ENCODE measurements around the gene WDTC1. TPM values are rescaled to one million over a fixed set of nuclear protein-coding genes. Genes with fewer than 3 reads are reported as not detected.

The WDTC1 gene
- total RNA-seq, 1 donor from 2014 or later, result 28.6 TPM

- no peak for TF ChIP-seq CTCF (IDR thresholded peaks at IDR 0.05; ENCODE audit: insufficient read depth, low read length, poor library complexity, severe bottlenecking)
- H3K27me3 ChIP-seq (ENCODE audit: control insufficient read depth, insufficient read depth, low read length), result no peaks in the 10 kb centered on the region
- no peak for DNase-seq (ENCODE audit: low read depth)
- no peak overlapping the region for H3K4me3 ChIP-seq (ENCODE audit: low read depth, low read length)
- no peaks in the 10 kb centered on the region for H3K36me3 ChIP-seq (ENCODE audit: control insufficient read depth, insufficient read depth, low read length)
These were observed 80.3 kb downstream of the WDTC1 start for GRCh38 chr1:27314737-27315136.

- no peaks in the 10 kb centered on the region for H3K27me3 ChIP-seq (ENCODE audit: control insufficient read depth, insufficient read depth, low read length)
- no peak for TF ChIP-seq CTCF (IDR thresholded peaks at IDR 0.05; ENCODE audit: insufficient read depth, low read length, poor library complexity, severe bottlenecking)
- no peak overlapping the region for H3K4me3 ChIP-seq (ENCODE audit: low read depth, low read length)
- no peak for DNase-seq (ENCODE audit: low read depth)
- no peaks in the 10 kb centered on the region for H3K36me3 ChIP-seq (ENCODE audit: control insufficient read depth, insufficient read depth, low read length)
These were observed 82.4 kb downstream of the WDTC1 start for GRCh38 chr1:27316860-27317259.

GRCh38 chr1:27318136-27318535, 83.7 kb downstream of the WDTC1 start:
- no peaks in the 10 kb centered on the region for H3K27me3 ChIP-seq (ENCODE audit: control insufficient read depth, insufficient read depth, low read length)

GRCh38 chr1:27318596-27318995, 84.2 kb downstream of the WDTC1 start:
- no peaks in the 10 kb centered on the region for H3K27me3 ChIP-seq (ENCODE audit: control insufficient read depth, insufficient read depth, low read length)
- H3K36me3 ChIP-seq (ENCODE audit: control insufficient read depth, insufficient read depth, low read length), result no peaks in the 10 kb centered on the region
- TF ChIP-seq CTCF (IDR thresholded peaks at IDR 0.05; ENCODE audit: insufficient read depth, low read length, poor library complexity, severe bottlenecking), result no peak
- no peak for DNase-seq (ENCODE audit: low read depth)
- H3K4me3 ChIP-seq (ENCODE audit: low read depth, low read length), result no peak overlapping the region

More at GRCh38 chr1:27318136-27318535, 83.7 kb downstream of the WDTC1 start:
- no peak for TF ChIP-seq CTCF (IDR thresholded peaks at IDR 0.05; ENCODE audit: insufficient read depth, low read length, poor library complexity, severe bottlenecking)
- Histone ChIP-seq H3K4me3 (ENCODE audit: low read depth, low read length) (no peak overlapping the region), H3K36me3 (ENCODE audit: control insufficient read depth, insufficient read depth, low read length) (no peaks in the 10 kb centered on the region)
- no peak for DNase-seq (ENCODE audit: low read depth)

- no peaks in the 10 kb centered on the region for H3K36me3 ChIP-seq (ENCODE audit: control insufficient read depth, insufficient read depth, low read length)
- DNase-seq (ENCODE audit: low read depth), result peak; percentile 76
- no peak for TF ChIP-seq CTCF (IDR thresholded peaks at IDR 0.05; ENCODE audit: insufficient read depth, low read length, poor library complexity, severe bottlenecking)
- H3K27me3 ChIP-seq (ENCODE audit: control insufficient read depth, insufficient read depth, low read length), result no peaks in the 10 kb centered on the region
- H3K4me3 ChIP-seq (ENCODE audit: low read depth, low read length), result peak within 1 kb of the TSS; percentile 98
These were observed 87.6 kb downstream of the WDTC1 start, which contains the start of gene TMEM222 for GRCh38 chr1:27321813-27322568. TSS of gene TMEM222 (plus strand) at chr1:27322163. CDS start at chr1:27322198, 35 bp downstream.

Data from kidney epithelial cell (primary cell).